Placental pericyte (primary cell): ENCODE measurements around the gene RNF187. TPM values are rescaled to one million over a fixed set of nuclear protein-coding genes. Genes with fewer than 3 reads are reported as not detected.

ENCODE experiments used
- small RNA-seq: library from RNA; depleted of rRNA; stranded (forward); fragments of <200 nt; gene quantifications from one replicate; pipeline ENCODE3, GENCODE V24; 2012; ENCODE audit warnings: low replicate concordance
- total RNA-seq: library from RNA; depleted of rRNA; stranded (reverse); fragments of >200 nt; gene quantifications from 2 replicates; pipeline ENCODE4 v1.2.3, GENCODE V29; 2012

The RNF187 gene
- 44.1 and 70.2 TPM in 2 replicates for total RNA-seq

GRCh38 chr1:228487336-228488124 is at the start of gene RNF187:
Gene RNF187 (plus strand): TSS chr1:228487382.

Small RNA genes lying within 50 kb of the gene (small RNA-seq; reads per million reads assigned to genes)
- gene MIR4666A: not detected

Other genes with a start within 250 kb of the RNF187 start
- 32.2 and 35.1 TPM in 2 replicates for gene TRIM11, start 80.5 kb upstream of the RNF187 start, total RNA-seq
- 0.66 TPM in 1 of 2 replicates, not detected in the other for gene TRIM17, start 70.5 kb upstream of the RNF187 start, total RNA-seq
- gene RHOU, start 248.1 kb downstream of the RNF187 start, total RNA-seq: 1.3 and 28.9 TPM in 2 replicates